HG03558 (cell line): ENCODE data around the gene PZP.

Source experiments
- ATAC-seq: cut with Tn5 transposase; IDR thresholded peaks from one replicate; pipeline ENCODE4 v1.9.1; 2021; ENCODE audit warnings: moderate number of reproducible peaks; ENCODE audit not compliant: unreplicated experiment; ENCODE audit errors: extremely low read depth

The PZP gene

DNA sequence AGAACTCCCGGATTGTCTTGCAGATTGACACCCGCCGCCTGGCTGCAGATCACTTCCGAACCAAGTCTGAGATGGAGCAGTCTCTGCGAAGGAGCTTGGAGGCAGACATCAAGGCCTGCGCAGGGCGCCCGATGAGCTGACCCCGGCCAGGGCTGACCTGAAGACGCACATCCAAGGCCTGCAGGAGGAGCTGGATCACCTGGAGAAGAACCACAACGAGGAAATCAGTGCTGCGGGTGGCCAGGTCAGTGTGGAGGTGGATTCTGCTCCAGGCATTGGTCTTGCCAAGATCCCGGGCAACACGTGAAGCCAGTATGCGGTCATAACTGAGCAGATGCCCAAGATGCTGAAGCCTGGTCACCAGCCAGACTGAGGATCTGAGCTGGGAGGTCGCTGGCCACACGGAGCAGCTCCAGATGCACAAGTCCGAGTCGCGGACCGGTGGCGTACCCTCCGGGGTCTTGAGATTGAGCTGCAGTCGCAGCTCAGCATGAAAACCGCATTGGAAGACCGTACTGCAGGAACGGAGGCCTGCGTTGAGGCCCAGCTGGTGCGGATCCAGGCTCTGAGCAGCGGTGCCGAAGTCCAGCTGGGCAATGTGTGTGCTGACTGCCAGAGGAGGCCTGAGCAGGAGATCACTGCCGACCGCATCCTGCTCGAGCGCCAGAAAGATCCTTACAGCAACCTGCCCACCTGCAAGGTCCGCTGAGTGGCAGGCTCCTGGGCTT lies 80.1 kb downstream of the PZP start:
- no peak for ATAC-seq

DNA sequence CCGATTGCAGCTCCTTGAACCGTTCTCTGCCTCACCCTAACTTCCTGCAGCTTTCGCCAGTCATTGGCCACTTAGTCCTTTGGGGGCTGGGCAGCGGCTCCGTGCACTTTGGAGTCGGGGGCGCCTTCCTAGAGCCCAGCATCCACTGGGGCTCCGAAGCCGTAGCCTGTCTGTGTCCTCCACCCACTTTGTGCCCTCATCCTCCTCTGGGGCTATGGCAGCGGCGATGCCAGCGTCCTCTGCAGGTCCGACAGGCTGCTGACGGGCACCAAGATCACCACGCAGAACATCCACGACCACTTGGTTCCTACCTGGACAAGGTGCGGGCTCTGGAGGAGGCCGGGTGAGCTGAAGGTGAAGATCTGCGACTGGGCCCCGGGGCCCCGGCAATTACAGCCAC lies 80.7 kb downstream of the PZP start:
- ATAC-seq: no peak

DNA sequence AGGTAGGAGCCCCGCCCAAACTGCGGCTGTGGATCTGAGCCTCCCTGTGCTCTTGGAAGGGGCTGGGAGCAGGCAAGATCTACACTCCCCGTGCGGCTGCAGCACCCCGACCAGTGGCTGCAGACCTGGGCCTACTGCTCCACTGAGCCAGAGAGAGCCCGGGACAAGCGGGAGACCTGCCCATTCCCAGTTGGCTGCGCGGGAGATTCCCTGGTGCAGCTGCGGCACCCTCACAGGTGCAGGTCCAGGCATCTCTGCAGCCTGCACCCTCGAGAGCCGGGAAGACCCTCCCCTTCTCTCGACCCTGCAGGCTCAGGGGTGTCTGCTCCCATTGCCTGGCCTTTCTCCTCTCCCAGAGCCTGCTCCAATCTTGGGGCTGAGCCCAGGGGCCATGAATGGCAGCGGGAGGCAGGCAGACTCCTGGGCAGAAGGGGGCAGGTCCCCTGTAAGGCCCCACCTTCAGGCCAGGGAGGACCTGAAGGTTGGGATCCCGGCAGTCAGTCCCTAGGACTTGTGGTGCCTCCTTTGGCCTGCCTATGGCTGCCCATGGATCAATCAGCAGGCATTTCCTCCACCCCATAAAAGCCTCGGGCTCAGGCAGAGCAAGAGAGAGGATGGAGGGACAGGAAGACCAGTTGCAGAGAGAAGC lies 83.7 kb downstream of the PZP start:
- ATAC-seq: no peak

DNA sequence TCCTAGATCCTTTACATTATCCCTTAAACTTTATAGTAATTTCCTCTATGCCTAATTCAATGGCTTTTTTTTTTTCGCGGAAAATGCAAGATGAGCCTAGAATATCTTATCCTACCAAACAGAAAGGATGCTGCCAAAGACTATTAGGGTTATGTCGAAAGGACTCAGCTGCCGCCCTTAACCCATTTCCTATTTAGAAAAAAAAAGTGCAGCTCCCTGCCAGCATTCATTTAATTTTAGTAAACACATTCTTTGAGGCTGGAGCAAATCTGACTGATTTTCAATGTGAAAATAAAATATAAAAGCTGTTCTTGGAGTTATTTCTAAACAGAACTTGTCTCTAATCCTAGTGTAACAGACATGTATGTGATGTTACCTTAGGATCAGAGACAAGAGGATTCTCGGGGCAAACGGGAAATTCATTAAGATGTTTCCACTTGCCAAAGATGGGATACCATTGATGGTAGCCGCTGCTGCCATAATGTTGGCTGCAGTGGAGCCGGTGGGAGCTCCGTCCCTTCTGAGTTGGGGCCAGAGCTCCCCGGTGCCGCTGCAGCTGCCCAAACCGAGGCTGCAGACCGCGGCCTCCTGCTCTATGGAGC lies 84.3 kb downstream of the PZP start:
- no peak for ATAC-seq

DNA sequence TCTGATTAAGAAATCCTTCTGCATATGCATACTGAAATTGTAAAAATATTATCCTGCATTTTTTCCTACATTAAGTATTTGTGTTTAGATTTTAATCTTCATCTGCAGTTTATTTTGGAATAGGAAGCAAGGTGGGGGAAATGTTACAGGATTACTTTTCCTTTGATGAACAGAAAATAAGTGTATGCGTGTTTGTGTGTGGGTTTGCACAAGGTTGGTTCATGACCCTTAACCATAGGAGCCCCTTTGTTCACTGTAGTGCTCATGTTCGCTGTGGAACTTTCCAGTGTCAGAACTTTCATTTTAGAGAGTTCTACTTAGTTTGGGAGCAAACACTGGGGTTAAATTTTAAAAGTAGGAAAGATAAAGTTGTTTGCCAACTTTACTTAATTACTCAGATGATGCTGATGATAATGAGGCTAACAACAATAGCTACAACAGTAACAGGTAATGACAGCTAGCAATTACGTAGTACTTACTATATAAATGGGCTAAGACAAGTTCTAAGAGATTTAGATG lies 86.0 kb downstream of the PZP start:
- ATAC-seq: no peak

DNA sequence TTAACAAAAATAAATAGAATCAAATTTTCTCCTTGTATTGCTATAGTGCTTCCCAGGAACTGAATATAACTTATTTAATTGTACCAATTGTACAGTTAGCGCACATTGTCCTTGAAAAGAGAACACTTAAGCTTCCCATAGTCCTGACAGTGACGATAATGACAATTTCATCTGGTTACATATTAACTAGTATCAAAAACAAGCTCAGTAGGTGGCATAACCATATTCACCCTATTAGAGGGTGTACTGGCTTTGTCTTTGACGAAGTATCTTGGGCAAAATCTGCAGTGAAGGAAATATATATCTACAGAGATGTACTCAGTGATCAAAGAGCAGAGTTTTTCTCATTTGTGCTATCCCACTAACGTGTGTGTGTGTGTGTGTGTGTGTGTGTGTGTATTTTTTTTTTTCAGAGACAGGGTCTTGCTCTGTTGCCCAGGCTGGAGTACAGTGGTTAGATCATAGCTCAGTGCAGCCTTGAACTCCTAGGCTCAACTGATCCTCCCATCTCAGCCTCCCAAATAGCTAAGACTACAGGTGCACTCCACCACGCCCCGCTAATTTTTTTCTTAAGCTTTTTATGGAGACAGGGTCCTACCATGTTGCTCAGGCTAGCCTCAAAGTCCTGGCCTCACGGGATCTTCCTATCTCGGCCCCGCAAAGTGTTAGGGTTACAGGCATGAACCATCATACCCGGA lies 87.6 kb downstream of the PZP start:
- ATAC-seq: no peak

DNA sequence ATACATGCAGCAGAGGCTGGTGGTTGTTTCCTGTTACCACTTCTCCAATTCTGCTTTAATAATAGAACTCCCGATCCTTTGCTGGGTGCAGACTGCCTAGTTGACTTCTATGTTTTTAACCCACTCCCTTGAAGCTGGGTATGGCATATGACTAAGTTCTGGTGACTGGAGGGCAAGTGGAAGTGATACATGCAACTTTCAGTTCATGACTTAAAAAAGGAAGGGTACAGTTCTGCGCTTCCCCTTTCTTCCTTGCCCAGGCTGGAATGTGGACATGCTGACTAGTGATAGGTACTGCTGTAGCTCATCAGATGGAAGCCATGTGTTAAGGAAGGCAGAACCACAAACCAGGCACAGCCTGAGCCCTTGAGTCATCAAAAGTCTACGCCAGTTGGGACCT lies 90.0 kb downstream of the PZP start:
- ATAC-seq: no peak

- ATAC-seq: no peak
Measured at GRCh38 chr12:9115731-9116559, 92.2 kb downstream of the PZP start, which contains the start of gene A2M. TSS of gene A2M (minus strand) at chr12:9115919. CDS start at chr12:9115849, 70 bp downstream.

GRCh38 chr12:9114946-9115345 lies 93.2 kb downstream of the PZP start:
- ATAC-seq: no peak

- no peak for ATAC-seq
Measured at GRCh38 chr12:9113987-9114309, 94.2 kb downstream of the PZP start.

- no peak for ATAC-seq
Measured at GRCh38 chr12:9113296-9113986, 94.8 kb downstream of the PZP start.

GRCh38 chr12:9112076-9112853 lies 95.9 kb downstream of the PZP start:
- no peak for ATAC-seq

DNA sequence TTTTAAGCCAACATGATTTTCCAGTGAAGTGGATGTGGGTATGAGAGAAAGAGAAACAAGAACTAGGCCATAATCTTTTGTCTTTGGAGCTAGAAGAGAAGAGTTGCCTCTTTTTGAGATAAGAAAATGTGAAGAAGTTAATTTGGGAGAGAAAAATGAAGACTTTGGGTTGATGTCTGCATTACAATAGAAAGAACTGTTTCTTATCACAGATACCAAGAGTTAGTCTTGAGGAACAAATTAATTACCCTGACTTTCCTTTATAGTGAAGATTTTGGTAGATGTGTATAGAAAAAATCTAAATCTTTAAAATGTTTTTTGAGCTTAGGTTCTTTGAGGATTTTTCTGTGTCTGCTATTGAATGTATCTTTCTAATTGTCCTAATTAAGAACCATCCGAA lies 96.7 kb downstream of the PZP start:
- ATAC-seq: no peak

- no peak for ATAC-seq
Measured at GRCh38 chr12:9109737-9110491, 98.3 kb downstream of the PZP start.

- ATAC-seq: no peak
Measured at GRCh38 chr12:9109213-9109522, 99.0 kb downstream of the PZP start.

GRCh38 chr12:9108504-9109212 lies 99.5 kb downstream of the PZP start:
- no peak for ATAC-seq

- no peak for ATAC-seq
Measured at GRCh38 chr12:9107542-9107873, 100.7 kb downstream of the PZP start.
